B cell (primary cell): ENCODE results near the gene ZNRF2. TPM values are rescaled to one million over a fixed set of nuclear protein-coding genes. Genes with fewer than 3 reads are reported as not detected.

Source experiments
- ATAC-seq: fragments of 200-7000 bp; cut with Tn5 transposase; one replicate; pipeline ENCODE4 v1.10.0; 2021; ENCODE audit warnings: low read depth, mild to moderate bottlenecking, moderate number of reproducible peaks, moderate library complexity
- CTCF ChIA-PET: fragments of 350-600 bp; sonication (Branson Sonifier 250); formaldehyde crosslinking; loops from one replicate; lab custom pipeline; 2021; ENCODE audit warnings: antibody characterized with exemption, inconsistent platforms; lab: Charles Lee
- POLR2A ChIA-PET: fragments of 350-600 bp; sonication (Branson Sonifier 250); formaldehyde crosslinking; loops from one replicate; lab custom pipeline; 2021; ENCODE audit warnings: antibody characterized with exemption; lab: Charles Lee
- DNase-seq: peaks from one replicate; pipeline ENCODE4 v3.0.0; 2013
- H2AFZ ChIP-seq: 2 replicates; pipeline ENCODE4 v1.6.1; 2012; ENCODE audit warnings: mild to moderate bottlenecking, low read depth, low read length; ENCODE audit not compliant: insufficient read depth, poor library complexity, severe bottlenecking
- H3K27ac ChIP-seq, 2 donors: 1 replicate in 1 of 2; 2 replicates in 1 of 2; pipeline ENCODE4 v1.5.1; 2012 to 2013; ENCODE audit warnings: low read length in 2 of 2, mild to moderate bottlenecking in 2 of 2, moderate library complexity in 1 of 2
- H3K27me3 ChIP-seq, 4 experiments: fragments of 200-600 bp in 1 of 4; sonication (generic) in 1 of 4; replicated peaks in 1 of 4; 1 replicate in 2 of 4; 2 replicates in 2 of 4; pipeline versions ENCODE4 v1.6.1 to v1.7.0; 2013 to 2016; ENCODE audit warnings: low read length in 3 of 4, mild to moderate bottlenecking in 2 of 4, mixed read lengths in 1 of 4, moderate library complexity in 1 of 4; ENCODE audit not compliant: insufficient read depth in 4 of 4, control insufficient read depth in 3 of 4; ENCODE audit errors: control extremely low read depth in 1 of 4
- H3K36me3 ChIP-seq, 2 experiments: replicated peaks in 1 of 2; 1 replicate in 1 of 2; 2 replicates in 1 of 2; pipeline versions ENCODE4 v1.6.1 to v1.7.1; 2013; ENCODE audit warnings: low read length in 1 of 2; ENCODE audit not compliant: insufficient read depth in 2 of 2, control insufficient read depth in 1 of 2; ENCODE audit errors: control extremely low read depth in 1 of 2, extremely low read depth in 1 of 2
- H3K4me1 ChIP-seq, 2 donors: fragments of 200-600 bp in 1 of 2; sonication (generic) in 1 of 2; 1 replicate in 1 of 2; 2 replicates in 1 of 2; pipeline versions ENCODE4 v1.5.1 to v1.6.1; 2013 to 2017; ENCODE audit warnings: low read length in 2 of 2; ENCODE audit not compliant: control insufficient read depth in 2 of 2, insufficient read depth in 2 of 2
- H3K4me2 ChIP-seq: replicated peaks from 2 replicates; pipeline ENCODE3; 2012; ENCODE audit warnings: mild to moderate bottlenecking, low read depth, low read length; ENCODE audit not compliant: poor library complexity, severe bottlenecking
- H3K4me3 ChIP-seq, 5 experiments: fragments of 200-600 bp in 1 of 5; sonication (generic) in 1 of 5; 1 replicate in 3 of 5; 2 replicates in 2 of 5; pipeline versions ENCODE4 v1.5.1 to v1.7.0; 2011 to 2016; ENCODE audit warnings: low read length in 4 of 5, mild to moderate bottlenecking in 4 of 5, low read depth in 2 of 5, control low read depth in 1 of 5, moderate library complexity in 1 of 5; ENCODE audit not compliant: insufficient read depth in 1 of 5; ENCODE audit errors: control extremely low read depth in 1 of 5, extremely low read depth in 1 of 5
- H3K79me2 ChIP-seq: fragments of 200-600 bp; sonication (generic); one replicate; pipeline ENCODE4 v1.6.0; 2016; ENCODE audit warnings: low read length; ENCODE audit not compliant: control insufficient read depth, insufficient read depth
- H3K9ac ChIP-seq: fragments of 200-600 bp; sonication (generic); 2 replicates; pipeline ENCODE4 v1.6.1; 2017; ENCODE audit warnings: mild to moderate bottlenecking, low read length, moderate library complexity
- H3K9me3 ChIP-seq, 3 donors: one replicate each; pipeline versions ENCODE4 v1.6.1 to v1.7.1; 2013; ENCODE audit warnings: low read length in 2 of 3; ENCODE audit not compliant: control insufficient read depth in 2 of 3, insufficient read depth in 1 of 3; ENCODE audit errors: control extremely low read depth in 1 of 3
- H4K20me1 ChIP-seq: 2 replicates; pipeline ENCODE4 v1.6.0; 2012; ENCODE audit warnings: mild to moderate bottlenecking, low read length; ENCODE audit not compliant: insufficient read depth, control insufficient read depth, poor library complexity, severe bottlenecking
- H3K27ac Mint-ChIP-seq: one replicate; pipeline ENCODE4 v1.8.0; 2021; ENCODE audit warnings: mixed read lengths
- H3K27me3 Mint-ChIP-seq: one replicate; pipeline ENCODE4 v1.8.0; 2021; ENCODE audit warnings: mixed read lengths
- H3K4me1 Mint-ChIP-seq: one replicate; pipeline ENCODE4 v1.8.0; 2021; ENCODE audit warnings: mixed read lengths
- H3K4me3 Mint-ChIP-seq: one replicate; pipeline ENCODE4 v1.8.0; 2021; ENCODE audit warnings: mixed read lengths
- H3K9me3 Mint-ChIP-seq: one replicate; pipeline ENCODE4 v1.8.0; 2022; ENCODE audit warnings: mixed read lengths; ENCODE audit not compliant: insufficient read depth
- EZH2 ChIP-seq: IDR thresholded peaks from 2 replicates; pipeline ENCODE4 v1.6.1; 2012; ENCODE audit warnings: borderline replicate concordance, low read depth, mild to moderate bottlenecking, moderate library complexity, low read length; ENCODE audit not compliant: insufficient read depth, poor library complexity, severe bottlenecking
- WGBS: methylation state at CpG from one replicate; pipeline ENCODE4 v1.1.5; 2013; ENCODE audit warnings: missing lambda C conversion rate; ENCODE audit not compliant: insufficient coverage; 5-methylcytosine and 5-hydroxymethylcytosine counted together
- intact Hi-C: fragments of 100-400 bp; cut with micrococcal nuclease; formaldehyde crosslinking; loops from one replicate; pipeline ENCODE4 v1.10.0; 2022
- polyA plus RNA-seq: library from polyadenylated mRNA; depleted of rRNA; stranded (reverse); fragments of >200 nt; gene quantifications from 2 replicates; pipeline ENCODE4 v1.2.3, GENCODE V29; 2012
- total RNA-seq, 2 donors: library from RNA; stranded (reverse); fragments of 120-200 nt in 1 of 2; gene quantifications; 1 replicate in 1 of 2; 2 replicates in 1 of 2; pipeline versions ENCODE4 v1.2.3 to v1.2.4, GENCODE V29; 2013 to 2022
- TF ChIP-seq, protein P1 (sequence below): fragments of 200-600 bp; IDR thresholded peaks from one replicate; pipeline ENCODE4 v1.8.0; 2022; ENCODE audit warnings: antibody characterized with exemption, mild to moderate bottlenecking

ZNRF2 gene
- total and polyA plus RNA-seq, 2 donors (not counting 1 experiment from before 2014, with no cell fraction given), result 6.4 to 32.0 TPM

GRCh38 chr7:30348083-30348560 is 63.7 kb downstream of the ZNRF2 start:
- Histone ChIP-seq H3K4me2 (peak overlapping the region; percentile 45), H3K36me3 (no peaks in the 10 kb centered on the region), H3K4me1 (peaks cover 21 to 53% of the 10 kb centered on the region in 2 donors), H3K9ac (no peak overlapping the region), H3K27me3 (no peaks in the 10 kb centered on the region), H3K27ac (peak overlapping the region in 1 of 2 donors; percentile 59), H3K9me3 (peaks cover 0 to under 1% (median 0%) of the 10 kb centered on the region in 3 donors), H4K20me1 (peaks cover 26% of the 10 kb centered on the region), H3K4me3 (no peak overlapping the region), H3K79me2 (peaks cover 98% of the 10 kb centered on the region), H2AFZ (no peak overlapping the region)
- WGBS, result no CpG with 5 or more reads among the region's 2 CpGs
- ATAC-seq, result peak; percentile 84
- Mint-ChIP-seq H3K27ac (peak overlapping the region; percentile 69), H3K27me3 (no peaks in the 10 kb centered on the region), H3K9me3 (no peaks in the 10 kb centered on the region), H3K4me3 (peak overlapping the region; percentile 40), H3K4me1 (peaks cover 61% of the 10 kb centered on the region)
- CTCF ChIA-PET, result interaction anchor here (0.9 to 7.0 kb wide), 8 partner anchors 13 to 201 kb away, joined by 3 to 89 read pairs (median 5); partner anchors contain the start of gene ZNRF2
- no peak for TF ChIP-seq EZH2
- TF ChIP-seq, protein P1, sequence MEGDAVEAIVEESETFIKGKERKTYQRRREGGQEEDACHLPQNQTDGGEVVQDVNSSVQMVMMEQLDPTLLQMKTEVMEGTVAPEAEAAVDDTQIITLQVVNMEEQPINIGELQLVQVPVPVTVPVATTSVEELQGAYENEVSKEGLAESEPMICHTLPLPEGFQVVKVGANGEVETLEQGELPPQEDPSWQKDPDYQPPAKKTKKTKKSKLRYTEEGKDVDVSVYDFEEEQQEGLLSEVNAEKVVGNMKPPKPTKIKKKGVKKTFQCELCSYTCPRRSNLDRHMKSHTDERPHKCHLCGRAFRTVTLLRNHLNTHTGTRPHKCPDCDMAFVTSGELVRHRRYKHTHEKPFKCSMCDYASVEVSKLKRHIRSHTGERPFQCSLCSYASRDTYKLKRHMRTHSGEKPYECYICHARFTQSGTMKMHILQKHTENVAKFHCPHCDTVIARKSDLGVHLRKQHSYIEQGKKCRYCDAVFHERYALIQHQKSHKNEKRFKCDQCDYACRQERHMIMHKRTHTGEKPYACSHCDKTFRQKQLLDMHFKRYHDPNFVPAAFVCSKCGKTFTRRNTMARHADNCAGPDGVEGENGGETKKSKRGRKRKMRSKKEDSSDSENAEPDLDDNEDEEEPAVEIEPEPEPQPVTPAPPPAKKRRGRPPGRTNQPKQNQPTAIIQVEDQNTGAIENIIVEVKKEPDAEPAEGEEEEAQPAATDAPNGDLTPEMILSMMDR, result no peak
- POLR2A ChIA-PET, result interaction anchor here (0.6 to 2.1 kb wide), 3 partner anchors 26 to 184 kb away, joined by 3 to 18 read pairs (median 4); no protein-coding TSS in a partner anchor
- intact Hi-C loops, result loop anchor here (1.0 to 10.0 kb wide), 7 partner anchors 17 to 321 kb away; partner anchors contain the start of genes FKBP14, MTURN and PLEKHA8
- DNase-seq, result peak; percentile 64

- TF ChIP-seq, protein P1, result no peak
- no peak for TF ChIP-seq EZH2
- no peak for DNase-seq
- Mint-ChIP-seq H3K4me3 (no peak overlapping the region), H3K4me1 (peaks cover 60% of the 10 kb centered on the region), H3K27ac (peak overlapping the region; percentile 26), H3K9me3 (no peaks in the 10 kb centered on the region), H3K27me3 (no peaks in the 10 kb centered on the region)
- intact Hi-C loops, result loop anchor here (2.0 to 10.0 kb wide), 5 partner anchors 16 to 322 kb away; partner anchors contain the start of genes FKBP14, MTURN and PLEKHA8
- H3K27me3 ChIP-seq, result no peaks in the 10 kb centered on the region
- H3K4me1 ChIP-seq, result peaks cover 17 to 47% of the 10 kb centered on the region in 2 donors
- no peak overlapping the region for H3K27ac ChIP-seq
- H3K4me3 ChIP-seq, result no peak overlapping the region
- H3K36me3 ChIP-seq, result no peaks in the 10 kb centered on the region
- no peaks in the 10 kb centered on the region for H3K9me3 ChIP-seq
- peaks cover 35% of the 10 kb centered on the region for H4K20me1 ChIP-seq
- CTCF ChIA-PET, result interaction anchor here (0.7 to 7.0 kb wide), 14 partner anchors 10 to 288 kb away, joined by 3 to 89 read pairs (median 4); no protein-coding TSS in a partner anchor
- no peak for ATAC-seq
- WGBS, result no CpG with 5 or more reads among the region's 3 CpGs
- H3K4me2 ChIP-seq, result peak overlapping the region; percentile 5
- no peak overlapping the region for H2AFZ ChIP-seq
- no peak overlapping the region for H3K9ac ChIP-seq
- POLR2A ChIA-PET, result interaction anchor here (0.7 to 2.1 kb wide), 3 partner anchors 27 to 65 kb away, joined by 4 to 18 read pairs (median 5); partner anchors contain the start of gene ZNRF2
- H3K79me2 ChIP-seq, result peaks cover 99% of the 10 kb centered on the region
Observed at GRCh38 chr7:30349170-30349569, 64.8 kb downstream of the ZNRF2 start.
